Measurements from ENCODE around the gene AOPEP.
"Not testable (repeated sequence)": the region's sequence is repeated elsewhere in the genome, so short reads cannot be mapped to it uniquely, and the experiment has no call there.

AOPEP gene

GRCh38 chr9:94870793-94871558, 144.5 kb downstream of the AOPEP start:
- peak; percentile 6 for DNase-seq (ENCODE audit: low read depth)

- no peak for DNase-seq (ENCODE audit: low read depth)
Measured at GRCh38 chr9:94872083-94872833, 145.8 kb downstream of the AOPEP start.

GRCh38 chr9:94872891-94873511, 146.5 kb downstream of the AOPEP start:
- DNase-seq (ENCODE audit: low read depth), result no peak

GRCh38 chr9:94874316-94874715, 147.8 kb downstream of the AOPEP start:
- DNase-seq (ENCODE audit: low read depth), result no peak

GRCh38 chr9:94875300-94876020, 149.0 kb downstream of the AOPEP start:
- DNase-seq (ENCODE audit: low read depth), result no peak

DNA sequence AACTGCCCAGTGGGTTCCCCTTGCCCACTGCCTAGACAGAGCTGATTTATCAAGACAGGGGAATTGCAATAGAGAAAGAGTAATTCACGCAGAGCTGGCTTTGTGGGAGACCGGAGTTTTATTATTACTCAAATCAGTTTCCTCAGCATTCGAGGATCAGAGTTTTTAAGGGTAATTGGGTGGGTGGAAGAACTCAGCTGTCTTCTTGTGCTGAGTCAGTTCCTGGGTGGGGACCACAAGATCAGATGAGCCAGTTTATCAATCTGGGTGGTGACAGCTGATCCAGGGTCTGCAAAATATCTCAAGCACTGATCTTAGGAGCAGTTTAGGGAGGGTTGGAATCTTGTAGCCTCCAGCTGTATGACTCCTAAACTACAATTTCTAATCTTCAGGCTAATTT, 152.3 kb downstream of the AOPEP start:
- not testable (repeated sequence) for DNase-seq (ENCODE audit: low read depth)

GRCh38 chr9:94879230-94879629, 152.7 kb downstream of the AOPEP start:
- DNase-seq (ENCODE audit: low read depth), result no peak

DNA sequence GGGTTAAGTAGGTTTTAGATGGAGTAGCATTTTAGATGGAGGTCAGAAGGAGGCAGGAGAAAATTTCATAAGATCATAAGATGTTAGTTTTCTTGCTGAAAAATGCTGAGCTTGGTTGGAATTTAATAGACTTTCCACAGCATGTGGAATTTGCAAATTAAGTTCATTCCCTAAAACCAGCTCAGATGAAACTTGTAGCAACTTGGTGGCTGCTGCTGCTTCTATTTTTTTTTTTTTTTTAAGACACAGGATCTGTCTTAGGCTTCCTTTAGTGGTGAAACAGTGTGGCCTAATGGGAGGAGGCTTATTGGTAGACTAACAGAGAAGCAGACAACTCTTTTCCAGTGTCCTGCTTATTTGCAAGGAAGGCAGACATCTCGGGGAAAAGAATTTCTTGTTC, 154.5 kb downstream of the AOPEP start:
- no peak for DNase-seq (ENCODE audit: low read depth)

- no peak for DNase-seq (ENCODE audit: low read depth)
Measured at GRCh38 chr9:94881454-94881853, 155.0 kb downstream of the AOPEP start.

GRCh38 chr9:94881940-94882339, 155.4 kb downstream of the AOPEP start:
- no peak for DNase-seq (ENCODE audit: low read depth)

GRCh38 chr9:94882966-94883641, 156.6 kb downstream of the AOPEP start:
- no peak for DNase-seq (ENCODE audit: low read depth)

DNA sequence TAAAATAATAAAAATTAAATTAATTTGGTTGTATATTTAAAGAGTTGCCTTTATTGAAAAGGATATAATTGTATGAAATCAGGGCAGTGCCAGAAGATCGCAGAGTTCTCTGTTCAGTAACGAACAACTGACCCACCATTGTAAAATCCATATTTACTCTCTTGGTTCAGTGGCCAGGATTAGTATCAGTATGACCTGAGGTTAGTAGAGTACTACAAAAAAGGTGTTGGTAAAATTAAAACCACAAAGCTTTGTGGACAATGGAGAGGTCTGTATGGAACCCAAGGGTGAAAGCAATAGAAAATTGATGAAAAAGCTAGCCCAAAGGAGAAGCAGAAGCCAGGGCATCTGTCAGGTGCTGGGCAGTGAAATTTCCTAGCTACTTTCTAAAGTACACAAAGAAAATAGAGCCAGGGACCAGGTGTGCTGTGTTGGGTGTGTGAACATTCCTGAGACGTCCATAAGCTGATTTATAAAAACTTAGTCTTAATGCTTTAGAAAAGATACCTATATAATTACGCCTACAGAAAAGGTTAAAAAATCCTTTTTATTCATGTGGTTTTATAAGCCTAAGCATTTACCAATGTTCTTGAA, 159.5 kb downstream of the AOPEP start:
- DNase-seq (ENCODE audit: low read depth), result no peak

DNA sequence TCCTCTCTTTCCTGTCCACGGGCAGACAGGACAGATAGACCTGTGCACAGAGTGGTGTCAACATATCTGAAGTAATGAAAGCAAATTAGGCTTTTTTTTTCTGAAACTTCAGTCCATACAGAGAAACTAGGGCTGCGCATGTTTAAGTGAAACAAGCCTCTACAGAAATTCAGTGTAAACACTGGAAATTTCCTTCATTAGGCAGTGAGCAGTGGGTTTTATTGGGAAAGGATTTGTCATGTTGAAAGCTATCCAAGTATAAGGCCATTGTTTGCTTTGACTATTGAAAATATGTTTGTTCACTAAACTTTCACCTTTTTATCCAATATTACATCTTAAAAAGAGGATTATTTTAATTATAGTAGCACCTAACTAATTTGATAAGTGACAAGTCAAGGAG, 161.2 kb downstream of the AOPEP start:
- no peak for DNase-seq (ENCODE audit: low read depth)

- DNase-seq (ENCODE audit: low read depth), result no peak
Measured at GRCh38 chr9:94888775-94889174, 162.3 kb downstream of the AOPEP start.

DNA sequence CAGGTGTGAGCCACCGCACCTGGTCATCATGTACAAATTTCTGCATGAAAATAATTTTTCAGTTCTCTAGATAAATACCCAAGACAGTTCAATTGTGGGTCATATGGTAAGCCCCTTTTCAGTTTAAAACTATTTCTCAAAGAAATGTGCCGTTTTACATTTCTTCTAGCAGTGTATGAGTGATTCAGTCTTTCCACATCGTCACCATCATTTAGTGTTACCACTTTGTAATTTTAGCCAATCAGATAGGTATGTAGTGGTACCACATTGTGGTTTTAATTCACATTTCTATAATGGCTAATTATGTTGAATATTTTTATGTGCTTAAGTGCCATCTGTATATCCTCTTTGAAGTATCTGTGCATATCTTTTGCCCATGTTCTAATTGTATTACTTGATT, 163.1 kb downstream of the AOPEP start:
- no peak for DNase-seq (ENCODE audit: low read depth)

- no peak for DNase-seq (ENCODE audit: low read depth)
Measured at GRCh38 chr9:94891183-94891582, 164.7 kb downstream of the AOPEP start.

GRCh38 chr9:94892675-94893074, 166.2 kb downstream of the AOPEP start:
- no peak for DNase-seq (ENCODE audit: low read depth)

- no peak for DNase-seq (ENCODE audit: low read depth)
Measured at GRCh38 chr9:94894094-94894699, 167.7 kb downstream of the AOPEP start.

DNA sequence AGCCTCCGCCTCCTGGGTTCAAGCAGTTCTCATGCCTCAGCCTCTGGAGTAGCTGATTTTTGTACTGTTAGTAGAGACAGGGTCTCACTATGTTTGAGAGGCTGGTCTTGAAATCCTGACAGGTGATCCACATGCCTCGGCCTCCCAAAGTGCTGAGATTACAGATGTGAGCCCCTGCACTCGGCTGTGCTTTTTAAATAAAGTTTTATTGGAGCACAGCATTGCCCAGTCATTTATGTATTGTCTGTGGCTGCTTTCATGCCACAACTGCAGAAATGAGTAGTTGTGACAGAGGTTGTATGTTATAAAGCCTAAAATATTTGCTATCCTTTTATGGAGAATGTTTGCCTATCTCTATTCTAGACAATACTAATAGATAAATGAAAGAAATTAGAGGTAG, 169.2 kb downstream of the AOPEP start:
- no peak for DNase-seq (ENCODE audit: low read depth)

DNA sequence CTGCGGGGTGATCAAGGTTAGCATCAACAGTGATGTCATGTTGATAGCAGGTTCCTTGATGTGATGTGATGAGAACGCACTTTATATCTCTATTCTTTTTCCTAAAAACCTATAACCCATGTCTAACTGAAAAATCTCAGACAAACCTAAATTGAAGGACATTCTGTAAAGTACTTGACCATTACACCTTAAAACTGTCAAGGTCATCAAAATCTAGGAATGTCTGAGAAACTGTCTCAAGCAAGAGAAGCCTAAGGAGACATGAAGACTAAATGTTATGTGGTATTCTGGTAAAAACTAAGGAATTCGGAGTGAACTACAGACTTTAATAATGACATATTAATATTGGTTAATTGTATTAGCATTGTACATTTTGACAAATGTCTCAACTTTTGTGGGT, 170.0 kb downstream of the AOPEP start:
- no peak for DNase-seq (ENCODE audit: low read depth)
